HG03432 (cell line): ENCODE measurements around the gene PDGFB.

Experiments
- ATAC-seq: cut with Tn5 transposase; IDR thresholded peaks from one replicate; pipeline ENCODE4 v1.9.1; 2021; ENCODE audit warnings: mild to moderate bottlenecking, moderate library complexity; ENCODE audit not compliant: unreplicated experiment

Gene PDGFB

DNA sequence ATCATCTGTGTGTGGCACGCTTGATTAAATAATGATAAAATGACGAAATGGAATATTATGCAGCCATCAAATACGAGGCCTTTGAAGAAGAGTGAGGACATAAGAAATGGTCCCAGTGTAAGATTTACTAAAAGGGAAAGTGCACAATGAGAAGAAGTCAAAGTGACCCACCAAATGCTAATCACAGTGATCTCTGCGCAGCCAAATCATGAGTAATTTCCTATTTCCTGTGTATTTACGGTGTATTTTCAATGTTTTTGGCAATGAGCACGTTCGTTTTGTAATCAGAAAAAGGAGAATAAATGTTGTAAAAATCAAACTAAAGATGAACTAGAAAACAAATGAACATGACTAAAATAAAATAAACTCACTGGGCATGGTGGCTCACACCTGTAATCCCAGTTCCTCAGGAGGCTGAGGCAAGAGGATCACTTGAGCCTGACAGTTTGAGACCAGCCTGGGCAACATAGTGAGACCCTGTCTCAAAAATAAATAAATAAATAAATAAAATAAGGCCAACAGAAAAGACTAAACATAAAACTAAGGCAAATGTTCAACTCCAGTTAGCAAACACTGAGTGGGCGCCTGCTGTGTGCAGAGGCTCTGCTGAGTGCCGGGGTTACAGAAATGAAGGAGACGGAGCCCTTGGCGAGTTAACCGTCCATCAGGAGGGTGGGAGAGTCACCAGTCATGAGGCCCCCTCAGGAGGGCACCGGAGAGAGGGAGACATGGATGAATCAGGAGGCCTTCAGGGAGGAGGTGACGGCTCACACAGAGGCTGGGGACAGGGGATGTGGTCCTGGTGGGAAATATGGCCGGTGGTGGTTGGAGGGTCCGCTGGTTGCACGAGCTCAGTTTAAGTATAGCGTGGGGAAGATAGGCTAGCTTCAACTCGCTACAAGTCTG, 66.3 kb downstream of the PDGFB start:
- no peak for ATAC-seq

DNA sequence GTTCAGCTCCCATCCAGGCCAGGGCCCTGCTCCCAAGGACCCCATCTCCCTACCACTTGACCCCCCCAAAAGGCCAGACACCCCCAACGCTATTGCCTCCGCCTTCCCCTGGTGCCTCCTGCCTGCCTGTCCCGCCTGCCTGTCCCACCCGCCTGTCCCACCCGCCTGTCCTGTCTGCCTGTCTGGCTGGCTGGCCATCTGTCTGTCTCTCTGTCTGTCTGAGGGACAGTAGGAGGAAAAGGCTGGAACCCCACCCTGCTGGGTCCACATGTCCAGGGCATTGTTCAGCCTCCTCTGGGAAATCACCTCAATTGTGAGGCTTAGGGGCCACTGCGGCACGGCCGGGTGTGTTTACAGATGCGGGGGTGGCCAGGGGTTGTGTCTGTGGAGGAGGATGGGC, 67.0 kb downstream of the PDGFB start:
- no peak for ATAC-seq

DNA sequence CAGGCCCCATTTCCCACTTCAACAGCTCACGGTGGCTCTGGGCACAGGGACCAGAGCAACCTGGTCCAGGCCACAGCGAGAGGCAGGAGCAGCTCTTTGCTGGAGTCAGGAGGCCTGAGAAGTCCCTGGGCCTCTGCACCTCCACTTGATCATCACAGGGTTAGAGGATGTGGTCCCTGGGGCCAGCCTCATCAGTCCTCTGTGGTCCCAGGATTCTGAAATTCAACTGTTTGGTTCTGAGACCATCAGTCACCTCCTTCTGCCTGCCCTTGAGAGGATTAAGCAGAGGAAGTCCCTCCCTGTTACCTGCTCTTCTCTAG, 67.4 kb downstream of the PDGFB start:
- ATAC-seq: no peak

DNA sequence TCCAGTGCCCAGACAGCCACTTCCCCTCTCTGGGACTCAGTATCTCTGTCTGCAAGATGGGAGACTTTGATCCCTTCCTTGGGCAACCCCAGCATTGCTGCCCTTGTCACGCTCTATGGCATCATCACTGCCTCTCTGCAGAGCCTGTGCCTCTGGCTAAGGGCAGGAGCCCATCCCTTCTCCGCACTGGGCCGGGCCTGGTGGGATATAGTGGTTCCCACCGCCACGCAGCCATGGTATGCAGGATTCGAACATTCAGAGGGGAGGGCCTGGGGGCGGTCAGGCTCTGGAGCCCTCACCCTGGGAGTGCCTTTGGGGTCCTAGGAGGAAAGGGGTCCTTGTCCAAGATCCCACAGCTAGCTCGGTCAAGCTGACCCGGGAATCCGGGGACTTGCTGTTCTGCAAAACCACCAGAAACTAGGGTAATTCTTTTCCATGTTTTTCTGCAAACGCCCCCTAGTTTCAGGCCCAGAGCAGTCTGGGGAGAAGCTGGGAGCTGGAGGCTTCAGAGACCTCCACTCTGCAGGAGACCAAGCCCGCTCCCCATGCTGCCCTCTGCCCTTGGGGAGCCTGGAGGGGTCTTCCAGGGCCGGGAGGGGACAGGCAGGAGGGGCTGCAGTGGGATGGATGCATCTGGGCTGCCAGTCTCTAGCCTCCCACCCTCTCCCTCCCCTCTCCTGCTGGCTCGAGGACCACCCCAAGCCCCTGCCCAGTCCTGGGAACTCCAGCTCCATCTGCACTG, 67.9 kb downstream of the PDGFB start:
- ATAC-seq: no peak

DNA sequence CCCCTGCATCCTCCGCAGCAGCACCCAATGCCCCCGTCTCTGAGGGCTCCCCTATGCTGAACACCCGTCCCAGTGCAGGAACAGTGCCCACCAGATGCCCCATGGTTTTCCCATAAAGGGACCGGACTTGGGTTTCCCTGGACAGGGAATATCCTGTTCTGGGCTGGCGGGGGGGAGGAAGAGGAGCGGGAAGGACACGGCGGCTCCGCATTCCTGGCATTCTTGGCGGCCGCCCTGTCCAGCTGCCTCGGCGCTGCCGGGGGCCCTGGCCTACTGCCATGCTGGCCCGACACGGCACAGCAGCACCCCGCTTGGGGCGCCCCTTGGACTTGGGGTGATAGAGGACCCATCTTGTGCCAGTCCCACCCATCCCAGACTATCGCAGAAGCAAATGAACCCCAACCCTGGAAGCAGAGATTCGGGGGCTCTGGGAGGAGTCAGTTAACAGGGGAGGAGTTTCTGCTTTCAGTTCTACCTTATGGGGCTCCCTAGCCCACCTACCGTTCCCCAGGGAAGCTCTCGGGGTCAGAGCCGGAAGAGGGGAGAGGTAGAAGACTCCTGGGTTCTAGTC, 68.6 kb downstream of the PDGFB start:
- no peak for ATAC-seq

DNA sequence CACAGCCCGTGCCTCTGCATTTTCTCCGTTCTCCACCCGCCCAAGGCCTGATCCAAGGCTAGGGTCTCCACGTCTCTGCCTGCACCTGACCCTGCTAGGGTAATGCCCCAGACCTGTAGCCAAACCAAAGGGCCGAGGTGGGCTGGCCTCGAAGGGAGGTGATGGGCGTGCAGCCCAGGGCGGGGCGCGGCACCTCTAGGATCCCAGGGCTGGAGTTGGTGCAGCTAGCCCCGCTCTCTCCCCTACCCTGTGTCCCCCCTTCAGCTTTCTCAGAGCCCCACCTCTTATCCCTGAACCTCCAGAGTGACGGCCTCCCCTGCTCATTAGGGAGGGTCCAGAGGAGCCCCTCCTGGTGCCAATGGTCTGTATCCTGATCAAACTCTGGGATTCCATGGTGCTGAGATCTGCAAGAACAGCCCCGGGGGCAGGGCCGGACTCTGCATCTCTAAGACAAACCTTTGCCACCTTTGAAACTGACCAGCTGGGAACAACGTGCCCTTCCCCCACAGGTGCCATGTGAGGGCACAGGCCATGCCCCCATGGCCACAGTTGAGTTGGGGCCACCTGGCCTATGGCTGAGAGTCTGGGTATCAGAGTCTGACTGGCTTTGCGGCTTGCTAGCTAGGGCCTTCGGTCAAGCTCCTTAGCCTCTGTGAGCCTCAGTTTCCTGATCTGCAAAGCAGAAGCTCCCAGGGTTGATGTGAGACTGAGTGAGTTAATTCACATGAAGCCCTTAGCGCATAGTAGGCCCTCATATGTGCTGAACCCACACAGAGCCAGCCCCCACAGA, 69.2 kb downstream of the PDGFB start:
- no peak for ATAC-seq

DNA sequence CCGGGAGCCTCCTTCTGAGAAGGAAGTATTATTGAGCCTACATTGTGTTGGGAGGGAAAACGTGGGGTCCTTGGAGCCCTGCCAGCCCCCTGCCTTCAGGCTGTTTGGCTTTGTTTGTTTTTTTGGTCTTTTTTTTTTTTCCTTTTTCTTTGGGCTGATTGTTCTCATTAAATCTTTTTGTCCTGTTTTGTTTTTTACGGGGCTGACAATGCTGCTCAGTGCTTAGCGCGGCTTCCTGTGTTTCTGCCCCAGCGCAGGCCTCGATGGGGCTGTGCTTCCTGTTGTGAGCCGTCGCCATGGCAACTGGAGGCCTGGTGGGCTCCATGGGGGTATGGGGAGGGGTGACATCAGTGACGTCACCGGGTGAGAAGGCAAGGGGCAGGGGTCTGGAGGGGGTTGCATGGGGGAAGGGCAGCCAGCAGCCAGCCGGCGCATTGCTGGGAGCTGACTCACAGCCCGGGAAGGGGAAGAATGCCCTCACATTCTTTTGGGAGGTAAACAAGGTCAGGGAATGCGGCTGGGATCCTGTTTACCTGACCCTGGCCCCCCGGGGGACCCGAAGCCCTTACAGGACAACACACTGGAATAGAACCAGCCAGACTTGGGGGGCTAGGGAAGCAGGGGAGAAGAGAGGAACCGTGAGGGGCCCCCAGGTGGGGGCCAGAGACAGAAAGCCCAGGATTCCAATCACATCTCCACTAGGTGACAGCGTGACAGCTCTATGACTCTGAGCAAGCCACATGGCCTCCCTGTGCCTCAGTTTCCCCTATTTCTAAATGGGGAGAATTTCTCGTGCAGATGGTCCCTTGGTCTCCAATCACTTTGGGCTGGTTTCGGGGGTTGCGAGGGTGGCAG, 70.1 kb downstream of the PDGFB start:
- ATAC-seq: no peak

DNA sequence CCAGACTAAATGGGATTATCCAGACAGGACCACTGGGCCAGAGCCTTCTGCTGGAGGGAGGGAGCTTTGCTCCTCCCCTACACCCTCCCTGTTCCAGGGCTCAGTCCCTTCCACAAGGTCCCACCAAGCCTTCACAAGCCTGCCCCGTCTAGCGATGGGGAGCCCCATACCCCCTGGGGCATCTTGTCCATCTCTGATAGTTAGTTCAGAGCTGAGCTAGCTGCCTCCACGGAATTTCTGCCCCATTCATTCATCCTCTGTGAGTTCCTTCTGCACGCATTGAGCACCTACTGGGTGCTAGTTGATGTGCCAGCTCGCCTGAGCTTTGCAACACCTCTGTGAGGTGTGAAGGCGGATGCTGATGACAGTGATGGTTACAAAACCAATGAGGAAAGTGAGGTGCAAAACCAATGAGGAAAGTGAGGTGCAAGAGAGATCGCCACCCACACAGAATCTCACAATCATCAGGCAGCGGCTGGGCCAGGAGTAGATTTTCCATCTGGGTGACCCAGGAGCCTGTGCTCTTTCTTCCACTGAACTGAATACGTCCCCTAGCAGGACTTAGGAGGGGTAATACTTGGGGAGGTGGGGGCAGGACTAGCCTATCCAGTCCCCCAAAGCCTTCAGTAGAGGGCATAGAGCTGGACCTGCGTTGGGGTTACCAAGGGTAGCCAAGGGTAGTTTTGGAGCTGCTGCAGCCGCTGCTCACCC, 70.8 kb downstream of the PDGFB start:
- no peak for ATAC-seq
